Astrocyte of the cerebellum (primary cell): ENCODE measurements around the gene TMEM256.

Experiments used
- DNase-seq: peaks from one replicate; pipeline ENCODE4 v3.0.0-alpha.2; 2011; ENCODE audit warnings: low read depth
- H3K4me3 ChIP-seq: 2 replicates; pipeline ENCODE4 v1.5.1; 2011; ENCODE audit warnings: mild to moderate bottlenecking, low read depth, low read length, moderate library complexity
- in situ Hi-C: cut with HindIII; loops from 2 replicates; pipeline ENCODE4 v1.10.0; 2017; ENCODE audit warnings: low sequenced_read_pairs
- TF ChIP-seq, protein P1 (sequence below): IDR thresholded peaks from 2 replicates; pipeline ENCODE4 v1.5.1; 2012; ENCODE audit warnings: low read length, low read depth, moderate library complexity, mild to moderate bottlenecking; ENCODE audit errors: missing control alignments

The TMEM256 gene

DNA sequence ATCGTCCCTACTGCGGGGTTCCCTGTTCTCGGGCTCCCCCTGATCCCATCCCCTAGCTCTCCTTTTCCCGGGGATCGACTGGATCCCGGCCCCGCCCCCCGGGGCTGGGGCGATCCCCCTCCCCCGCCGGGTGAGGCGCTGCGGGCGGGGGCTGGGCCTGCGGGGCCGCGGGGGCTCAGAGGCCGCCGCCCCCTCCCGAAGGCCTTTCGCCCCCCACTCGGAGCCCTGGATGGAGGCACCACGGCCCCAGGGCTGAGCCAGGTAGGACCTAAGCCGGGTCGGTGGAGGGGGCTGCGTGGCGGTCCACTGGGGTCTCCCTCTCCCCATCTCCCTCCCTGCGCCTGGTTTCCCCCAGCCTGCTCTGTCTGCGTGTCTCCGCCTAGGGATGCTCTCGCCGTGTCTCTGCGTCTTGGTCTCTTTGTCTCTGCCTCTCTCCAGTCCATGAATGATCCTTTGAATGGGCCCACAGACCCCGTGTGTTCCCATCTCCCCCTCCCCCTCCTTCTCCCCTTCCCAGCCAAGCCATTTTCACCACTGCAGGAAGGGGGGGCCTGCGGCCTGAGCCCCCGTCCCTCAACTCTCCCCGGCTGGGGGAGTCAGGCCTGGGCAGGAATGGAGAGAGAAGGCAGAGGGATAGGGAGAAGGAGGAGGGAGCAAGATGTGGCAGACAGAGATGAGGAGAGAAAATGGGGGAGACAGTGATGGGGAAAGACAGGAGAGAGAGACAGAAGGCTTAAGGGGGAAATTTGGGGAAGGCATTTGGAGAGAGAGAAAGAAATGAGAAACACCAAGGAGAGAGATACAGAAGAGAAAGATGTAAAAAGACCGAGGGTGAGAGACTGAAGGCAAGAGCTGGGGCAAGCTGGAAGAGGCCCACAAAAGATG, 1.7 kb upstream of the TMEM256 start:
- TF ChIP-seq, protein P1, sequence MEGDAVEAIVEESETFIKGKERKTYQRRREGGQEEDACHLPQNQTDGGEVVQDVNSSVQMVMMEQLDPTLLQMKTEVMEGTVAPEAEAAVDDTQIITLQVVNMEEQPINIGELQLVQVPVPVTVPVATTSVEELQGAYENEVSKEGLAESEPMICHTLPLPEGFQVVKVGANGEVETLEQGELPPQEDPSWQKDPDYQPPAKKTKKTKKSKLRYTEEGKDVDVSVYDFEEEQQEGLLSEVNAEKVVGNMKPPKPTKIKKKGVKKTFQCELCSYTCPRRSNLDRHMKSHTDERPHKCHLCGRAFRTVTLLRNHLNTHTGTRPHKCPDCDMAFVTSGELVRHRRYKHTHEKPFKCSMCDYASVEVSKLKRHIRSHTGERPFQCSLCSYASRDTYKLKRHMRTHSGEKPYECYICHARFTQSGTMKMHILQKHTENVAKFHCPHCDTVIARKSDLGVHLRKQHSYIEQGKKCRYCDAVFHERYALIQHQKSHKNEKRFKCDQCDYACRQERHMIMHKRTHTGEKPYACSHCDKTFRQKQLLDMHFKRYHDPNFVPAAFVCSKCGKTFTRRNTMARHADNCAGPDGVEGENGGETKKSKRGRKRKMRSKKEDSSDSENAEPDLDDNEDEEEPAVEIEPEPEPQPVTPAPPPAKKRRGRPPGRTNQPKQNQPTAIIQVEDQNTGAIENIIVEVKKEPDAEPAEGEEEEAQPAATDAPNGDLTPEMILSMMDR = no peak
- peak overlapping the region; percentile 72 for H3K4me3 ChIP-seq
- DNase-seq = no peak
- in situ Hi-C loops = no loop called here

DNA sequence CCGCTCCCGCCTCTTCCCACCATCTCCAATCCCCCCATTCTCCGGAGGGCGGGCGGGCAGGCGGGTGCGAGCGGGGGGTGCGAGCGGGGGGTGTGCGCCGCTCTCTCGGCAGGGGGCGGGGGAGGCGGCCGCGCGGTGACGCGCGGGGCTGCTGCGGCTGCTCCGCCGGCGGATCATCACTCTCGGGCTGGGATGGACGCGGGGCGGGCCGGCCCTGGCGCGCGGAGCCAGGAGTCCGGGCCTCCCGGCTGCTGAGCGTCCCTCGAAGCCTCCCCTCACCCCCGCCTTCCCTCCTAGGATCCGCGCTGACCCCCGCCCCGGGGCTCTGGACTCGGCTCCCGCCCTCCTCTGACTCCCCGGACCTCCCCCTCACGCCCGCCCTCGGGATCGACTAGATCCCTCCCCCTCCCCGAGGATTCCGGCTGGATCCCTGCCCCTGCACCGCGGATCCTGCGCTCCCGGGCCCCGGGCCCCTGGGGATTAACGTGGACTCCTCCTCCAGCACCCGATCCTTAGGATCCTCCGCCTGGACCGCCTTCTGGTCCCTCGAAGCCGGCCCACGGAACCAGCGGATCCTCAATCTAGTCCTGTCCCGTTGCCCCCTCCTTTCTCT, 946 bp upstream of the TMEM256 start:
- in situ Hi-C loops = no loop called here
- no peak for DNase-seq
- H3K4me3 ChIP-seq = peak overlapping the region; percentile 72
- TF ChIP-seq, protein P1 = no peak

DNA sequence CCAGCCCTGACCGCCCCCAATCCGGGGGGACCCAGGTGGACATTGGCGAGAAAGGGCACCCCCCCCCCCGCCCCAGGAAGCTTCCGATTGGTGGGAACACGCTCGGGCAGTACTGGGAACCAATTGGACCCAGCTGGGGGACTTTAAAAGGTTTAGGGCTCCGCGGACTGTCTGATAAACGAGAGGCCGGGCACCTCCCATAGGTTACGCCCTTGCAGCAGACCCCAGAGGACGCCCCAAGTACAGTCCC, 245 bp downstream of the TMEM256 start:
- H3K4me3 ChIP-seq = peak overlapping the region; percentile 72
- no peak for DNase-seq
- in situ Hi-C loops = no loop called here
- TF ChIP-seq, protein P1 = no peak

DNA sequence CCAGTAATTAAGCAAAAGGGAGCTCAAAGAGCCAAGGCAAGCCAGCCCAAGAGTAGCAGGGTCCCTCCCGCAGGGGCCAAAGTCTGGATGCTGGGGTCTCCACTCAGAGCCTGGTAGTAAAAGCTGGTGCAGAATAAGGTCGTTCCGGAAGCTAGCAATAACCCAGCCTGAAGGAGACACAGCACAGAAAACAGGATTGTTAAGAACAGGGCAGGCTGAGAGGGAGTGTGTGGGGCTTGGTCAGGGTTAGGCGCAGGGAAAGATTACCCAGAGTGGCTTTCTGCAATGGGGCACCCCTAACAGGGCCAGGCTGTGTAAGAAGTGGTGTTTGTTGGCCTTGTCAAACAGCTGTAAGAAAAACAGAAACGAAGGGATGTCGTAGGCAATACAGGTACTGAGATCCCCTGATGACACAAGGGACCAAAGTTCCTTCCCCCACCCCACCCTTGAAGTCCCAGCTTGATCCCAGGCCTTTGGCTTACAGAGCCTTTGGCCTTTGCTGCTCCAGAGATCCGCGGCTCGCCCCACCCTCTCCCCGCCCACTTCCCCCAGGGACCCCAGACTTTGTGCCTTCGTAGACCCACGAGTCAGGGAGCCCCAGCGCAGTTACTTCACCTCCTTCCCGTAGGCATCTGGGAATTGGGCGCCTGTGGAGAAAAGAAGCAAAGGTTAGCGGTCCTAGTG, 712 bp downstream of the TMEM256 start:
- DNase-seq = no peak
- in situ Hi-C loops = no loop called here
- peak overlapping the region; percentile 72 for H3K4me3 ChIP-seq
- TF ChIP-seq, protein P1 = no peak

DNA sequence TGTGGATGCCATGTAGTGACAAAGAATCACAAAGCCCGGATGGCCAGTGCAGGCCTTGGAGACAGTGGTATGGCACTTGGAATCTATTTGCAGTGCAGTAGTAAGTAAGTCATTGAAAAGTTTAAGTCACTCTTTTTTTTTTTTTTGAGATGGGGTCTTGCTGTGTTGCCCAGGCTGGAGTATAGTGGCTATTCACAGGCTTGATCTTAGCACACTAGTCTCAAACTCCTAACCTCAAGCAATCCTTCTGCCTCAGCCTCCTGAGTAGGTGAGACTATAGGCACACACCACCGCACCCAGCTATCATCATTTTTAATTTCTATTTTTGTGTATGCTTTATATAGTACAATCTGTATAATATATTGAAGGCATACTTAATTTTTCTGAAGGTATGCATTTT, 5.3 kb downstream of the TMEM256 start:
- TF ChIP-seq, protein P1 = no peak
- no peak for DNase-seq
- H3K4me3 ChIP-seq = no peak overlapping the region
- in situ Hi-C loops = no loop called here

DNA sequence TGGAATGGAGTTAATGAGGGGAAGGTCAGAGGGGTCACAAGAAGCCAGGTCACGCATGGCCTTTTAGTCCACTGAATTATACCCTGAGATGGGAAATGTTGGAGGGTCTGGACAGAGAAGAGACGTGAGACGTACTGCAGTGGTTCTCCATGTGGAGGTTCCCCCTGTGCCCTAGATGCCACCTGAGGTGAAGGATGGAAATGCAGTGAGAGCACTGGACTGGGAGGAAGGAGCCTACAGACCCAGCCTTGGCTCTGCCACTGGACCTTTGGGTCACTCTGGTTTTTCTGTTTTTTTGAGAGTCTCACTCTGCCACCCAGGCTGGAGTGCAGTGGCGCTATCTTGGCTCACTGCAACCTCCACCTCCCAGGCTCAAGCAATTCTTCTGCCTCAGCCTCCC, 7.8 kb downstream of the TMEM256 start:
- in situ Hi-C loops = no loop called here
- TF ChIP-seq, protein P1 = no peak
- no peak for DNase-seq
- H3K4me3 ChIP-seq = no peak overlapping the region
